HG03064 (cell line): ENCODE data around the gene MCC.
"Not testable (repeated sequence)": the region's sequence is repeated elsewhere in the genome, so short reads cannot be mapped to it uniquely, and the experiment has no call there.

ENCODE experiments used
- ATAC-seq: cut with Tn5 transposase; IDR thresholded peaks from one replicate; pipeline ENCODE4 v1.9.1; 2021; ENCODE audit warnings: low read depth; ENCODE audit not compliant: unreplicated experiment

MCC gene

DNA sequence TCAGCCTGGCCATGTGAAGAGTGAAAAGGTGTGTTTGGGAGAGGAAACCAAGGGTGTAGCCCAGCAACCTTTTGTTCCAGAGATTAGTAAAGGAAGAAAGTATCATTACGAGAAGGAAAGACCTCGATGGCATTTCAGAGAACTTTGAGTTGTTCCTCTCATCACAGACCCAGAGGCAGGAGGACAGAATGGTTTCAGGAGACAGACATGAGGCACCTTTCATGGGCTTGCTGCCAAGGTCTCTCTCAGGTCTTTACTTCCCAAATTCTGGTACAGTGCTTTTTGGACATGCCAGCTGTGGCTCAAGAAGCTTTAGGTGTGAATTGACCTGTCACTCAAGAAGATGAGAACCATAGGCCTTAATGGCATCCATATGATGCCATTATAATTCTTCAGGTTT lies 2.8 kb upstream of the MCC start:
- no peak for ATAC-seq

GRCh38 chr5:113490317-113490716 lies 2.1 kb upstream of the MCC start:
- ATAC-seq, result no peak

DNA sequence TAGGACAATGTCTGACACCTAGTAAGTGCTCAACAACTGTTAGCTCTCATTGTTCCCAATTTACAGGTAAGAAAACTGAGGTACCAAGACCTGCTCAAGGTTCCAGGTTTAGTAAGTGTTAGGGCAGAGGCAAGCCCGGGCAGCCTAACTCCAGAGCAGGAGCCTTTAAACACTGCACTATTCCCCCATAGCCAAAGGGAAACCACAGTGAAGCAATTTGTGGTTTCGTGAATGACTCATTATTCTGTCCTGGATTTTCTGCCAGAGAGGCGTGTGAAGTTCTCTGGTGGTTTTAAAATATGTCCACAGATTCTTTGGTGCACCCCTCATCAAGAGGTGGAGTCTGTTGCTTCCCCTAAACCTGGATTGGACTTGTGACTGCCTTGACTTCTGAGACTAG lies 1.0 kb upstream of the MCC start:
- ATAC-seq, result no peak

GRCh38 chr5:113488645-113489184 lies 462 bp upstream of the MCC start:
- ATAC-seq, result no peak

GRCh38 chr5:113487416-113487780 lies 855 bp downstream of the MCC start:
- no peak for ATAC-seq

GRCh38 chr5:113480243-113480642 lies 8.0 kb downstream of the MCC start:
- no peak for ATAC-seq

DNA sequence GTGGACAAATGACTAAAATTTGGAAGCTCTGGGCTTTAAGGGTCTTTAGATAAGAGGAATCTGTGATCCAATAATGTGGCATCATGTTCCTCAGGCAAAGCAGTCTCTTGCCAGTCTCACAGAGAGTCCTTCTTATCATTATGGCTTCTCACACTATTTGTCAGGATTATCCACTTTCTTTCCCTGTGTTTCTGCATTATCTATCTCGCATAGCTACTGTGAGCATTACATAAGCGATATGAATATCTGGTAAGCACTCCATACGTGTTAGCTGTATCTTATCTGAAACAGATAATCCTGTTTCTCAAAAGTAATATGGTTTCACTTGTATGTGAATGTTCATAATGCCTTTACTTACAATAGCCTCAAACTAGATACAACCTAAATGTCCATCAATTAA lies 9.6 kb downstream of the MCC start:
- ATAC-seq, result no peak

- ATAC-seq, result no peak
Measured at GRCh38 chr5:113474100-113474728, 14.0 kb downstream of the MCC start.

- ATAC-seq, result no peak
Measured at GRCh38 chr5:113463032-113463431, 25.2 kb downstream of the MCC start.

DNA sequence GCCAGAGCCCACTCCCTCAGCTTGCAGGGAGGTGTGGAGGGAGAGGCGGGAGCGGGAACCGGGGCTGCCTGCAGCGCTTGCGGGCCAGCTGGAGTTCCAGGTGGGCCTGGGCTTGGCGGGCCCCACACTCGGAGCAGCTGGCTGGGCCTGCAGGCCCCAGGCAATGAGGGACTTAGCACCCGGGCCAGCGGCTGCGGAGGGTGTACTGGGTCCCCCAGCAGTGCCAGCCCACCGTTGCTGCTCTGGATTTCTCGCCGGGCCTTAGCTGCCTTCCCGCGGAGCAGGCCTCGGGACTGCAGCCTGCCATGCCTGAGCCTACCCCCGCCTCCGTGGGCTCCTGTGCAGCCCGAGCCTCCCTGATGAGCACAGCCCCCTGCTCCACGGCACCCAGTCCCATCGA lies 31.1 kb downstream of the MCC start:
- not testable (repeated sequence) for ATAC-seq

DNA sequence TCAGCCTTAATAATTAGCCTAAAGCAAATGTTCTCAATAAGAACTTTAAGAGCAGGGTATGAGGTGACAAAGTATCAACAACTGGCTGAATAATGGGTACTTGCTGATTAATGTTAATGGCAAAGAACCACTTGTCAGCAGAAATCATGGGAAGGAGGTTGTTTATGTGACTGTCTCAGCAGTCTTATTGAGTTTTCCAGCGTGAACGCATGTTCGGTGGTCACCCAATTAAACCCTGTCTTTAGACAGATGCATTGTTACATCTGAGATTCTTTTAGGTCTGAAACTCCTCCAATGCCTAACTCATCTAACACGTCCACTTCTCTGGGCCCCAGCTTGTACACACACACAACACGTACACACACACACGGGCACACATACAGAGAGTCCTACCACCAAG lies 35.3 kb downstream of the MCC start:
- ATAC-seq, result no peak

- ATAC-seq, result no peak
Measured at GRCh38 chr5:113451797-113452196, 36.5 kb downstream of the MCC start.

GRCh38 chr5:113450929-113451328 lies 37.3 kb downstream of the MCC start:
- no peak for ATAC-seq

GRCh38 chr5:113450462-113450861 lies 37.8 kb downstream of the MCC start:
- no peak for ATAC-seq

GRCh38 chr5:113448252-113448651 lies 40.0 kb downstream of the MCC start:
- ATAC-seq, result no peak

GRCh38 chr5:113447498-113448050 lies 40.7 kb downstream of the MCC start:
- no peak for ATAC-seq

DNA sequence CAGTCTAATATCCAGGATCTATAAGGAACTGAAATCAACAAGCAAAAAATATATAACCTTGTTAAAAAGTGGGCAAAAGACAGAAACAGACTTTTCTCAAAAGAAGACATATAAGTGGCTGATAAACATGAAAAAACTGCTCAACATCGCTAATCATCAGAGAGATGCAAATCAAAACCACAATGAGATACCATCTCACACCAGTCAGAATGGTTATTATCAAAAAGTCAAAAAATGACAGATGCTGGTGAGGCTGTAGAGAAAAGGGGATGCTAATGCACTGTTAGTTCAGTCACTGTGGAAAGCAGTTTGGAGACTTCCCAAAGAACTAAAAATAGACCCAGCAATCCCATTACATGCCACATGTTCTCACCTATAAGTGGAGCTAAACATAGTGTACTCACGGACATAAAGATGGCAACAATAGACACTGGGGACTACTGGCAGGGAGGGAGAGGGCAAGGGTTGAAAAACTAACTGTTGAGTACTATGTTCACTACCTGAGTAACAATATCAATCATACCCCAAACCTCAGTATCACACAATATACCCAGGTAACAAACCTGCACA lies 41.8 kb downstream of the MCC start:
- ATAC-seq, result no peak

GRCh38 chr5:113437111-113437510 lies 51.1 kb downstream of the MCC start:
- ATAC-seq, result no peak

GRCh38 chr5:113435575-113435974 lies 52.7 kb downstream of the MCC start:
- no peak for ATAC-seq

- ATAC-seq, result no peak
Measured at GRCh38 chr5:113434889-113435288, 53.4 kb downstream of the MCC start, which contains the start of gene TSSK1B. TSSK1B (minus strand) TSS chr5:113434989; CDS start chr5:113434839, 150 bp downstream.

DNA sequence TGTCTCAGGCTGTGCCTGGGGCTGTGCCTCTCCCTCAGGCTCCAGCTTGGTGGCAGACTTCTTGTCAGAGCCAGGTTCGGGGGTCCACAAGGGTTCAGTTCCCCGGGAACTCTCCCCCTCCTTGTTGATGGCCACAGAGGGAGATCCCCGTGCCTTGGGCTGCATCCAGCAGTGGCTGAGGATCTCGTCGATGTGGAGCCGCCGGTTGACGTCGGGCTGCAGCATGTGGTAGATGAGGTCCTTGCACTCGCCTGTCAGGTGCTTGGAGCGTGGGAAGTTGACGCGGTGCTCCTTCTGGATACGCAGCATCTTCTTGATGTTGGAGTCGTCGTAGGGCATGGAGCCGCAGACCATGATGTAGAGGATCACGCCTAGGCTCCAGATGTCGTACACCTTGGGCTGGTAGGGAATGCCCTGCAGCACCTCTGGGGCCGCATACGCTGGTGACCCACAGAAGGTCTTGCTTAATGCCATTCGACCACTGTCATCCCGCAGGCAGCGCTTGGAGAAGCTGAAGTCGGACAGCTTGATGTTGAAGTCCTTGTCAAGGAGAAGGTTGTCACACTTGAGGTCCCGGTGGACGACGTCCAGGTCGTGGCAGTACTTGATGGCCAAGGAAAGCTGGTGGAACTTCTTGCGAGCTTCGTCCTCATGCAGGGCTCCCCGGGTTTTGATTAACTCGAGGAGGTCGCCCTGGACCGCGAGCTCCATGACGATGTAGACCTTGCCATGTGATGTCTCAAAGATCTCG lies 54.2 kb downstream of the MCC start:
- no peak for ATAC-seq
